Endothelial cell (in vitro differentiated cells): ENCODE results near the gene GNAQ. TPM values are rescaled to one million over a fixed set of nuclear protein-coding genes. Genes with fewer than 3 reads are reported as not detected.
"Not testable (repeated sequence)": the region's sequence is repeated elsewhere in the genome, so short reads cannot be mapped to it uniquely, and the experiment has no call there.

Experiments used
- DNase-seq: peaks from one replicate; pipeline ENCODE4 v3.0.0; 2021; ENCODE audit warnings: low spot score
- H3K27ac Mint-ChIP-seq: one replicate; pipeline ENCODE4 v1.8.0; 2021; ENCODE audit warnings: mixed read lengths, inconsistent platforms; ENCODE audit not compliant: unreplicated experiment
- H3K27me3 Mint-ChIP-seq: one replicate; pipeline ENCODE4 v1.8.0; 2021; ENCODE audit warnings: mild to moderate bottlenecking, moderate library complexity, mixed read lengths, inconsistent platforms; ENCODE audit not compliant: unreplicated experiment
- H3K36me3 Mint-ChIP-seq: one replicate; pipeline ENCODE4 v1.8.0; 2021; ENCODE audit warnings: mild to moderate bottlenecking, low read depth, mixed read lengths, inconsistent platforms; ENCODE audit not compliant: unreplicated experiment
- H3K4me1 Mint-ChIP-seq: one replicate; pipeline ENCODE4 v1.8.0; 2021; ENCODE audit warnings: mild to moderate bottlenecking, mixed read lengths, inconsistent platforms; ENCODE audit not compliant: unreplicated experiment
- H3K4me3 Mint-ChIP-seq: one replicate; pipeline ENCODE4 v1.8.0; 2021; ENCODE audit warnings: mild to moderate bottlenecking, mixed read lengths, inconsistent platforms; ENCODE audit not compliant: unreplicated experiment
- H3K9me3 Mint-ChIP-seq: one replicate; pipeline ENCODE4 v1.8.0; 2021; ENCODE audit warnings: mixed read lengths, inconsistent platforms; ENCODE audit not compliant: unreplicated experiment
- CTCF ChIP-seq: fragments of 200-600 bp; sonication (generic); IDR thresholded peaks from one replicate; pipeline ENCODE4 v1.5.0; 2021; ENCODE audit warnings: antibody characterized with exemption; ENCODE audit not compliant: unreplicated experiment
- total RNA-seq: library from RNA; stranded (reverse); fragmentation: NEBNext Ultra II Directional; extraction: Animal tissue kit (Norgen Biotek cat#: 25700); gene quantifications from one replicate; pipeline ENCODE4 v1.2.1, GENCODE V29; 2021; ENCODE audit not compliant: unreplicated experiment

The GNAQ gene
- total RNA-seq, 1 donor from 2014 or later = 94.6 TPM

DNA sequence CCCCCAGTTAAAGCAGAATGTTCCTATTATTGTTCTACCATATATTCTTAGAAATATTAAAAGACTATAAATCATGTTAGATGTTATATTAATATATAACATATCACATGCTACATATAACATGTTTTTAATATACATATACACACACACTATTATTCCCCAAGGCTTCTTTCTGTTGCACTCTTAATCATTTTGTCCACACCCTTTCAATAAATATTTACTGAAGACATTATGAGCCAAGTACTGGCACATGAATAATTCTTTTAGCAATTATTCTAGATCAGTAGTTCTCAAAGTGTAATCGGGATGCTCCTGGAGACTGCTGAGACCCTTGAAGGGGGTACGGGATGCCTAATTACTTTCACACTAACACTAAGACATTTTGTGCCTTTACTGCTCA is 143.9 kb downstream of the GNAQ start:
- no peaks in the 10 kb centered on the region for H3K36me3 Mint-ChIP-seq
- H3K9me3 Mint-ChIP-seq = no peaks in the 10 kb centered on the region
- peaks cover 1% of the 10 kb centered on the region for H3K27me3 Mint-ChIP-seq
- no peak overlapping the region for H3K4me3 Mint-ChIP-seq
- no peak for DNase-seq
- H3K27ac Mint-ChIP-seq = no peak overlapping the region
- H3K4me1 Mint-ChIP-seq = peaks cover 10% of the 10 kb centered on the region
- no peak for TF ChIP-seq CTCF

GRCh38 chr9:77885104-77885672 is 146.4 kb downstream of the GNAQ start:
- Mint-ChIP-seq H3K4me3 (no peak overlapping the region), H3K27ac (no peak overlapping the region), H3K36me3 (no peaks in the 10 kb centered on the region), H3K4me1 (peaks cover 6% of the 10 kb centered on the region), H3K27me3 (peaks cover 3% of the 10 kb centered on the region), H3K9me3 (no peaks in the 10 kb centered on the region)
- DNase-seq = no peak
- no peak for TF ChIP-seq CTCF

- Mint-ChIP-seq H3K9me3 (no peaks in the 10 kb centered on the region), H3K36me3 (no peaks in the 10 kb centered on the region), H3K4me1 (peaks cover 6% of the 10 kb centered on the region), H3K27ac (no peak overlapping the region), H3K4me3 (no peak overlapping the region), H3K27me3 (peaks cover 2% of the 10 kb centered on the region)
- TF ChIP-seq CTCF = no peak
- no peak for DNase-seq
These were observed 147.5 kb downstream of the GNAQ start for GRCh38 chr9:77883846-77884771.

DNA sequence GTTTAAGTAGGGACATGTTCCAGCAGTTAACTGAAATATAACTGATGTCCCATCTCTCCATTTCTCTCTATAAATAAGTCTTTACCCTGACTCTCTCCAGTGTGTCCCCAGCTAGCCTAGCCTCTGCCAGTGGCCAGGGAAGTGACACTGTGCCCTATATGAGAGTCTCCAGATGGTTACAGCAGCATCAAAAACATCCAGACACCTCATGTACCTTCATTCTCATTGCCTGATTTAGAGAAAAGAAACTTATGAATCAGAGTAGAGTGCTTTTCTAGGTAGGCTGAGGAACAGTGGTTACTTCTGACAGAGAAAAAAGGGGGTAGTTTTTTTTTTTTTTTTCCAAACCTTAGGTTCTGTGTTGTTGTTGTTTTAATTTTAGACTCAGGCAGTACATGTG is 148.5 kb downstream of the GNAQ start:
- no peak for TF ChIP-seq CTCF
- Mint-ChIP-seq H3K4me1 (peaks cover 6% of the 10 kb centered on the region), H3K4me3 (no peak overlapping the region), H3K27me3 (peaks cover 2% of the 10 kb centered on the region), H3K9me3 (no peaks in the 10 kb centered on the region), H3K27ac (no peak overlapping the region), H3K36me3 (no peaks in the 10 kb centered on the region)
- DNase-seq = no peak

GRCh38 chr9:77882294-77882693 is 149.3 kb downstream of the GNAQ start:
- no peak overlapping the region for H3K27ac Mint-ChIP-seq
- no peak for TF ChIP-seq CTCF
- H3K9me3 Mint-ChIP-seq = no peaks in the 10 kb centered on the region
- no peak overlapping the region for H3K4me3 Mint-ChIP-seq
- no peak for DNase-seq
- no peaks in the 10 kb centered on the region for H3K36me3 Mint-ChIP-seq
- H3K27me3 Mint-ChIP-seq = peaks cover 2% of the 10 kb centered on the region
- H3K4me1 Mint-ChIP-seq = peaks cover 10% of the 10 kb centered on the region

DNA sequence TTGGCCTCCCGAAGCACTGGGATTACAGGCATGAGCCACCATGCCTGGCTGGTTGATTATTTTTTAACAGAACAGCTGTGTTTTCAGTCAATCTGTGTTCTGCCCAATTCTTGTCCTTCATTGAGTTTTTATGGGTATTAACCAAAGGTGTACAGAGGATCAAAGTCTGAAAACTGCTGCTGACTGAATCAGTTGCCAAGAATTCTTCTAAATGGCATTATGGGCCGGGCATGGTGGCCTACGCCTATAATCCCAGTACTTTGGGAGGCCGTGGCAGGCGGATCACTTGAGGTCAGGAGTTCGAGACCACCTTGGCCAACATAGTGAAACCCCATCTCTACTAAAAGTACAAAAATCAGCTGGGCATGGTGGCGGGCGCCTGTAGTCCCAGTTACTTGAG is 150.0 kb downstream of the GNAQ start:
- H3K27me3 Mint-ChIP-seq, H3K27ac Mint-ChIP-seq, H3K9me3 Mint-ChIP-seq, H3K36me3 Mint-ChIP-seq, DNase-seq, H3K4me3 Mint-ChIP-seq: not testable (repeated sequence)
- H3K4me1 Mint-ChIP-seq = peaks cover 13% of the 10 kb centered on the region
